CD4-positive, alpha-beta memory T cell (primary cell): ENCODE measurements around the gene NELFB. TPM values are rescaled to one million over a fixed set of nuclear protein-coding genes. Genes with fewer than 3 reads are reported as not detected.
A peak's percentile ranks its signal among the peaks of the same experiment; 100 is the strongest.

Source experiments
- CTCF ChIA-PET: fragments of 350-600 bp; sonication (Branson Sonifier 250); formaldehyde crosslinking; loops from one replicate; lab custom pipeline; 2021; ENCODE audit warnings: inconsistent platforms; ENCODE audit not compliant: partially characterized antibody; lab: Charles Lee
- POLR2A ChIA-PET: fragments of 350-600 bp; sonication (Branson Sonifier 250); formaldehyde crosslinking; loops from one replicate; lab custom pipeline; 2021; ENCODE audit not compliant: partially characterized antibody; lab: Charles Lee
- DNase-seq, 5 donors: peaks; one replicate each; pipeline versions ENCODE4 v3.0.0 to v3.0.0-alpha.2; 2020 to 2022; ENCODE audit warnings: mixed read lengths in 1 of 5
- H3K27ac ChIP-seq: one replicate; pipeline ENCODE4 v1.7.0; 2013; ENCODE audit warnings: low read depth, low read length
- H3K27me3 ChIP-seq: 2 replicates; pipeline ENCODE4 v1.7.0; 2013; ENCODE audit warnings: mild to moderate bottlenecking, low read length, moderate library complexity; ENCODE audit not compliant: insufficient read depth
- H3K36me3 ChIP-seq: 2 replicates; pipeline ENCODE4 v1.7.0; 2013; ENCODE audit warnings: mild to moderate bottlenecking, low read length, moderate library complexity; ENCODE audit not compliant: insufficient read depth
- H3K4me1 ChIP-seq: 2 replicates; pipeline ENCODE4 v1.7.0; 2013; ENCODE audit warnings: mild to moderate bottlenecking, low read length, moderate library complexity; ENCODE audit not compliant: insufficient read depth
- H3K4me3 ChIP-seq, 2 donors: one replicate each; pipeline ENCODE4 v1.7.0; 2013; ENCODE audit warnings: low read length in 2 of 2, mild to moderate bottlenecking in 1 of 2
- H3K9me3 ChIP-seq, 2 donors: one replicate each; pipeline ENCODE4 v1.7.0; 2013; ENCODE audit warnings: low read length in 2 of 2, control low read depth in 1 of 2; ENCODE audit not compliant: control insufficient read depth in 1 of 2
- H3K27ac Mint-ChIP-seq, 7 donors: one replicate each; pipeline ENCODE4 v1.8.0; 2020 to 2021; ENCODE audit warnings: mixed read lengths in 7 of 7, mild to moderate bottlenecking in 6 of 7, inconsistent platforms in 3 of 7, moderate library complexity in 3 of 7
- H3K27me3 Mint-ChIP-seq, 2 donors: one replicate each; pipeline ENCODE4 v1.8.0; 2020 to 2021; ENCODE audit warnings: mixed read lengths in 2 of 2
- H3K36me3 Mint-ChIP-seq, 2 donors: one replicate each; pipeline ENCODE4 v1.8.0; 2020 to 2021; ENCODE audit warnings: mixed read lengths in 2 of 2, inconsistent platforms in 1 of 2, mild to moderate bottlenecking in 1 of 2
- H3K4me1 Mint-ChIP-seq, 4 donors: one replicate each; pipeline ENCODE4 v1.8.0; 2020 to 2021; ENCODE audit warnings: mixed read lengths in 4 of 4, mild to moderate bottlenecking in 1 of 4
- H3K4me3 Mint-ChIP-seq, 8 donors: one replicate each; pipeline ENCODE4 v1.8.0; 2020 to 2021; ENCODE audit warnings: mixed read lengths in 8 of 8, mild to moderate bottlenecking in 7 of 8, moderate library complexity in 6 of 8, inconsistent platforms in 3 of 8
- H3K9me3 Mint-ChIP-seq, 8 donors: one replicate each; pipeline ENCODE4 v1.8.0; 2020 to 2021; ENCODE audit warnings: mixed read lengths in 8 of 8, mild to moderate bottlenecking in 5 of 8, inconsistent platforms in 3 of 8, moderate library complexity in 1 of 8
- intact Hi-C: fragments of 100-400 bp; cut with micrococcal nuclease; formaldehyde crosslinking; loops from one replicate; pipeline ENCODE4 v1.15.1; 2023
- polyA plus RNA-seq, 2 donors: library from polyadenylated mRNA; unstranded; fragments of 300-500 nt; fragmentation: Illumina TruSeq; gene quantifications; one replicate each; pipeline ENCODE4 v1.2.3, GENCODE V29; 2021
- total RNA-seq, 2 experiments: library from RNA; stranded (reverse); gene quantifications; one replicate each; pipeline ENCODE4 v1.2.3, GENCODE V29; 2021

Gene NELFB
- total and polyA plus RNA-seq, 4 experiments from 2014 or later, result 28.3 to 44.9 (median 36.5) TPM

DNA sequence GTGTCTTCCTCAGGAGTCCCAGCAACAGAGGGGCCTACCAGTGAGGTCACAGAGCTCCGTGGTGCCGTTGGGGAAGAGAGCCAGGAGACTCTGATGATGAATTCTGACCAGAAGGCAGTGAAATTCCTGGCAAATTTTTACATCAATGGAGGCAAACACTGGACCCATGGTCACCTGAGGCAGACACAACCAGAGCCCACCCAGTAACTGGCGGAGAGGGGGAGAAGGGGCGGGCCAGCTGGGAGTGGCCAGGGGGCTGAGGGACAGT, 4.0 kb upstream of the NELFB start, which contains the start of gene STPG3:
STPG3 (plus strand) TSS at position 93 of the 268 bp plus-strand sequence; CDS start at position 94, 1 bp downstream.
- Histone ChIP-seq H3K4me3 (no peak within 1 kb of the TSS), H3K27ac (no peak within 1 kb of the TSS), H3K27me3 (no peaks in the 10 kb centered on the region), H3K36me3 (no peaks in the 10 kb centered on the region), H3K9me3 (no peaks in the 10 kb centered on the region), H3K4me1 (peaks cover 15% of the 10 kb centered on the region)
- intact Hi-C loops, result no loop called here
- Mint-ChIP-seq H3K4me3 (no peak within 1 kb of the TSS), H3K4me1 (peaks cover 2 to 11% (median 5%) of the 10 kb centered on the region in 4 donors), H3K27me3 (no peaks in the 10 kb centered on the region), H3K36me3 (peaks cover 0 to 3% of the 10 kb centered on the region in 2 donors), H3K27ac (no peak within 1 kb of the TSS), H3K9me3 (peaks cover 0 to 3% (median 0%) of the 10 kb centered on the region in 8 donors)
- no peak for DNase-seq
- POLR2A ChIA-PET, result interaction anchor here (10.6 kb wide), 1 partner anchor 10 kb away, joined by 260 read pairs; the partner anchor contains the start of gene TUBB4B
- CTCF ChIA-PET, result no interaction called here

DNA sequence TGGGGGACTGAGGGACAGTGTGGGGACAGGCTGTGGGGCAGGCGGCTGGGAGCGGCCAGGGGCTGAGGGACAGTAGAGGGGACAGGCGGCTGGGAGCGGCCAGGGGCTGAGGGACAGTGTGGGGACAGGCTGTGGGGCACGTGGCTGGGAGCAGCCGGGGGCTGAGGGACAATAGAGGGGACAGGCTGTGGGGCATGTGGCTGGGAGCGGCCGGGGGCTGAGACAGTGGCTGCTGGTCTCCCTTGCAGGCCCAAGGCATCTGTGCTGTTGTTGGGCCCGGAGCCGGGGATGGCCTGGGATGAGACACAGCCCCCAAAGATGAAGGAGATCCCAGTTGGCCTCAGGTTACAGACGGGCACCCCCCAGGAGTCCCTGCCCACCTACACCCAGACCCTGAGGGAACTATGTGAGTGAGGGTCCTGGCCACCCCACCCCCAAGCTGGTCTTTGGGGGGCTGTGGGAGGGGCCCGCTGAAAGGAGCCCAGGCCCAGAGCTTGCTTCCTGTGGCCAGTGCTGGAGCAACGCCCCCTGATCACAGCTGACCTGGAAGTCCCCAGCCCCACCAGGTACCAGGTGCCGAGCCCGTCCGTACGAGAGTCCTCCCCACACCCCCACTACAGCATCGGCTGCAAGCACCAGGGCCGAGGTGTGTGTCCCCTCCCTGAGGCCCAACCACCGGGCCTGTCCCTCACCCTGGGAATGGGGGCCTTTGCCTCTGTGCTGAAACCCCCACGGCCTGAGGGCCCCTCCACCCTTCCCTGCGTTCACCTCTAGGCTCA, 3.4 kb upstream of the NELFB start:
- Histone ChIP-seq H3K4me3 (no peak overlapping the region), H3K27ac (no peak overlapping the region), H3K9me3 (no peaks in the 10 kb centered on the region), H3K4me1 (peaks cover 20% of the 10 kb centered on the region), H3K27me3 (no peaks in the 10 kb centered on the region), H3K36me3 (no peaks in the 10 kb centered on the region)
- Mint-ChIP-seq H3K27ac (no peak overlapping the region), H3K4me3 (no peak overlapping the region), H3K4me1 (peaks cover 2 to 17% (median 7%) of the 10 kb centered on the region in 4 donors), H3K27me3 (no peaks in the 10 kb centered on the region), H3K36me3 (peaks cover 0 to 3% of the 10 kb centered on the region in 2 donors), H3K9me3 (peaks cover 0 to 3% (median 0%) of the 10 kb centered on the region in 8 donors)
- ChIA-PET CTCF (no interaction called here), POLR2A (interaction anchor here (1.2 to 10.6 kb wide), 2 partner anchors 11 to 50 kb away, joined by 3 to 260 read pairs; partner anchors contain the start of gene TUBB4B)
- DNase-seq, result peak in 1 of 5 donors; percentile 28
- intact Hi-C loops, result no loop called here

- ChIA-PET CTCF (interaction anchor here (2.0 kb wide), 1 partner anchor 16 kb away, joined by 10 read pairs; no protein-coding TSS in a partner anchor), POLR2A (interaction anchor here (1.1 to 10.6 kb wide), 3 partner anchors 12 to 52 kb away, joined by 3 to 260 read pairs (median 3); partner anchors contain the start of gene TUBB4B)
- intact Hi-C loops, result no loop called here
- Mint-ChIP-seq H3K36me3 (peaks cover 0 to 3% of the 10 kb centered on the region in 2 donors), H3K4me3 (peak overlapping the region in 1 of 8 donors; percentile 89), H3K27ac (no peak overlapping the region), H3K4me1 (peaks cover 2 to 24% (median 10%) of the 10 kb centered on the region in 4 donors), H3K9me3 (peaks cover 0 to 3% (median 0%) of the 10 kb centered on the region in 8 donors), H3K27me3 (no peaks in the 10 kb centered on the region)
- peaks cover 25% of the 10 kb centered on the region for H3K4me1 ChIP-seq
- H3K36me3 ChIP-seq, result no peaks in the 10 kb centered on the region
- peak in 1 of 5 donors; percentile 36 for DNase-seq
- H3K9me3 ChIP-seq, result no peaks in the 10 kb centered on the region
- no peaks in the 10 kb centered on the region for H3K27me3 ChIP-seq
- H3K27ac ChIP-seq, result no peak overlapping the region
- no peak overlapping the region for H3K4me3 ChIP-seq
Observed at GRCh38 chr9:137252555-137253506, 2.3 kb upstream of the NELFB start.

GRCh38 chr9:137253717-137254623, 1.2 kb upstream of the NELFB start:
- intact Hi-C loops, result no loop called here

DNA sequence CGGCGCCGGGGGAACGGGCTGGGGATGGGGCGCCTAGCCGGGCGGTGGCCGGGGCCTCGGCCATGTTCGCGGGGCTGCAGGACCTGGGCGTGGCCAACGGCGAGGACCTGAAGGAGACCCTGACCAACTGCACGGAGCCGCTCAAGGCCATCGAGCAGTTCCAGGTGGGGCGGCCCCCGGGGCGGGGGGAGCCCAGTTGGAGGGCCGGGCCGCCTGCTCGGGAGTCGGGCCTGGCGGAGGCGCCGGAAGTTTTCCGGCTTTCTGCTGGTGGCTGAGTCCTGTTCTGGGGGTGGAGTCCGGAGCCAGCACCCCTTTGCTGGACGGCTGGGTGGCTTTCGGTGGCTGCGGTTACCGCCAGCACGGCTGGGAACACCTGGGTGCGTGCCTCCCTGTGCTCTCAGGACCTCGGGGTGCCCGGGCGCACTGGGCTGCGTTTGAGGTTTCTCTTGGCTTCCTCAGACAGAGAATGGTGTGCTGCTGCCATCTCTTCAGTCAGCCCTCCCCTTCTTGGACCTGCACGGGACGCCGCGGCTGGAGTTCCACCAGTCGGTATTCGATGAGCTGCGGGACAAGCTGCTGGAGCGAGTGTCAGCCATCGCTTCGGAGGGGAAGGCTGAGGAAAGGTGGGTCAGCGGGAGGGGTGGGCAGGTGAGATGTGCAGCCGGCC, 454 bp downstream of the NELFB start:
- CTCF ChIA-PET, result interaction anchor here (0.6 to 2.5 kb wide), 7 partner anchors 15 to 138 kb away, joined by 3 to 14 read pairs (median 3); partner anchors contain the start of gene TUBB4B
- Mint-ChIP-seq H3K4me3 (peak overlapping the region; percentile 88 to 94 (median 92)), H3K36me3 (peaks cover 2 to 5% of the 10 kb centered on the region in 2 donors), H3K27me3 (no peaks in the 10 kb centered on the region), H3K9me3 (peaks cover 0 to 3% (median 0%) of the 10 kb centered on the region in 8 donors), H3K4me1 (peaks cover 2 to 24% (median 10%) of the 10 kb centered on the region in 4 donors), H3K27ac (peak overlapping the region in 6 of 7 donors; percentile 43 to 92 (median 65))
- DNase-seq, result peak in 1 of 5 donors; percentile 56
- Histone ChIP-seq H3K4me1 (peaks cover 25% of the 10 kb centered on the region), H3K27ac (peak overlapping the region; percentile 69), H3K4me3 (peak overlapping the region; percentile 66 to 78), H3K9me3 (no peaks in the 10 kb centered on the region), H3K27me3 (no peaks in the 10 kb centered on the region), H3K36me3 (peaks cover 8% of the 10 kb centered on the region)
- intact Hi-C loops, result loop anchor here (1.0 kb wide), 3 partner anchors 14 to 169 kb away; partner anchors contain the start of genes MAN1B1 and TUBB4B
- POLR2A ChIA-PET, result interaction anchor here (0.6 to 10.6 kb wide), 17 partner anchors 10 to 447 kb away, joined by 3 to 260 read pairs (median 5); partner anchors contain the start of genes ANAPC2, CYSRT1, EXD3 and MAN1B1

More at GRCh38 chr9:137253717-137254623, 1.2 kb upstream of the NELFB start:
- Mint-ChIP-seq H3K27me3 (no peaks in the 10 kb centered on the region), H3K4me3 (peak overlapping the region; percentile 81 to 89 (median 85)), H3K4me1 (peaks cover 2 to 24% (median 10%) of the 10 kb centered on the region in 4 donors), H3K27ac (peak overlapping the region in 5 of 7 donors; percentile 50 to 79 (median 74)), H3K36me3 (peaks cover 0 to 3% of the 10 kb centered on the region in 2 donors), H3K9me3 (peaks cover 0 to 3% (median 0%) of the 10 kb centered on the region in 8 donors)
- Histone ChIP-seq H3K27ac (peak overlapping the region; percentile 56), H3K36me3 (peaks cover 5% of the 10 kb centered on the region), H3K9me3 (no peaks in the 10 kb centered on the region), H3K27me3 (no peaks in the 10 kb centered on the region), H3K4me1 (peaks cover 25% of the 10 kb centered on the region), H3K4me3 (peak overlapping the region in 1 of 2 donors; percentile 81)
- DNase-seq, result peak in 1 of 5 donors; percentile 40
- ChIA-PET POLR2A (interaction anchor here (0.9 to 10.6 kb wide), 11 partner anchors 13 to 167 kb away, joined by 3 to 260 read pairs (median 5); partner anchors contain the start of genes ANAPC2, MAN1B1, RNF208 and SSNA1), CTCF (interaction anchor here (0.9 to 2.0 kb wide), 7 partner anchors 11 to 158 kb away, joined by 3 to 10 read pairs (median 3); partner anchors contain the start of gene TUBB4B)
